GM12875 (cell line): ENCODE measurements around the gene EBF4.
"Not testable (repeated sequence)": the region's sequence is repeated elsewhere in the genome, so short reads cannot be mapped to it uniquely, and the experiment has no call there.

Experiments used
- H3K4me3 ChIP-seq: one replicate; pipeline ENCODE4 v1.5.1; 2011; ENCODE audit warnings: low read depth, low read length, control low read depth
- CTCF ChIP-seq: IDR thresholded peaks from 2 replicates; pipeline ENCODE4 v1.5.1; 2011; ENCODE audit warnings: low read depth, mild to moderate bottlenecking, control low read depth, inconsistent platforms, low read length, moderate library complexity, borderline replicate concordance; ENCODE audit not compliant: insufficient read depth

The EBF4 gene

GRCh38 chr20:2673453-2673852, 19.1 kb upstream of the EBF4 start:
- TF ChIP-seq CTCF: no peak
- H3K4me3 ChIP-seq: no peak overlapping the region

- no peak overlapping the region for H3K4me3 ChIP-seq
- no peak for TF ChIP-seq CTCF
These were observed 12.5 kb upstream of the EBF4 start for GRCh38 chr20:2680046-2680445.

GRCh38 chr20:2682040-2682439, 10.5 kb upstream of the EBF4 start:
- H3K4me3 ChIP-seq: not testable (repeated sequence)

GRCh38 chr20:2684817-2685216, 7.8 kb upstream of the EBF4 start:
- H3K4me3 ChIP-seq: not testable (repeated sequence)

GRCh38 chr20:2687514-2687913, 5.1 kb upstream of the EBF4 start:
- no peak overlapping the region for H3K4me3 ChIP-seq
- TF ChIP-seq CTCF: no peak

GRCh38 chr20:2688041-2688591, 4.5 kb upstream of the EBF4 start:
- peak; percentile 69 for TF ChIP-seq CTCF
- H3K4me3 ChIP-seq: no peak overlapping the region

GRCh38 chr20:2690213-2690612, 2.4 kb upstream of the EBF4 start:
- no peak for TF ChIP-seq CTCF
- H3K4me3 ChIP-seq: no peak overlapping the region

GRCh38 chr20:2690718-2691117, 1.9 kb upstream of the EBF4 start:
- no peak for TF ChIP-seq CTCF
- no peak overlapping the region for H3K4me3 ChIP-seq
